ENCODE data around the gene APEX1.

The APEX1 gene

DNA sequence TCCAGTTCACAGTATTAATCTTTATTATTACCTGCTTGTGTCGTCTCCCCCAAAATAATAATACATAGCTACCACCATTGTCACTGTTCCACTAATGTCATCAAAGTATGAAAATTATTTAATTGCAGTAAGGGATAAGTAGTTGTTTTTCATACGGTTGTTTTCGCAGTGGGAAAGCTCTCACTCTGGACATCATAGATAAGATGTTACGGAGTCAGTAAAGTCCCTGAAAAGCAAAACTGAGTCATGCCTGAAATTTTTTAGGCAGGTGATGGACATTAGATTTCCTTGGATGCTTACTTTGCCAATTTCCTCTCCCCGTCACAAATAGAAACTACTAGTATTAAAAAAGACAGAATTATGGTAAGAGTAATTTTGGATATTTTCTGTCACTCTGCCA lies 27.4 kb downstream of the APEX1 start:
- TF ChIP-seq, protein P1, sequence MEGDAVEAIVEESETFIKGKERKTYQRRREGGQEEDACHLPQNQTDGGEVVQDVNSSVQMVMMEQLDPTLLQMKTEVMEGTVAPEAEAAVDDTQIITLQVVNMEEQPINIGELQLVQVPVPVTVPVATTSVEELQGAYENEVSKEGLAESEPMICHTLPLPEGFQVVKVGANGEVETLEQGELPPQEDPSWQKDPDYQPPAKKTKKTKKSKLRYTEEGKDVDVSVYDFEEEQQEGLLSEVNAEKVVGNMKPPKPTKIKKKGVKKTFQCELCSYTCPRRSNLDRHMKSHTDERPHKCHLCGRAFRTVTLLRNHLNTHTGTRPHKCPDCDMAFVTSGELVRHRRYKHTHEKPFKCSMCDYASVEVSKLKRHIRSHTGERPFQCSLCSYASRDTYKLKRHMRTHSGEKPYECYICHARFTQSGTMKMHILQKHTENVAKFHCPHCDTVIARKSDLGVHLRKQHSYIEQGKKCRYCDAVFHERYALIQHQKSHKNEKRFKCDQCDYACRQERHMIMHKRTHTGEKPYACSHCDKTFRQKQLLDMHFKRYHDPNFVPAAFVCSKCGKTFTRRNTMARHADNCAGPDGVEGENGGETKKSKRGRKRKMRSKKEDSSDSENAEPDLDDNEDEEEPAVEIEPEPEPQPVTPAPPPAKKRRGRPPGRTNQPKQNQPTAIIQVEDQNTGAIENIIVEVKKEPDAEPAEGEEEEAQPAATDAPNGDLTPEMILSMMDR (conservative IDR thresholded peaks at IDR 0.05; ENCODE audit: low read depth), result no peak
- H3K27ac ChIP-seq, result no peak overlapping the region
- ChIA-PET POLR2A (ENCODE audit: low non-redundant PET) (no interaction called here), CTCF (interaction anchor here (0.6 kb wide), 2 partner anchors 19 to 658 kb away, joined by 3 to 4 read pairs; no protein-coding TSS in a partner anchor)
- no peak for DNase-seq (ENCODE audit: low spot score)

DNA sequence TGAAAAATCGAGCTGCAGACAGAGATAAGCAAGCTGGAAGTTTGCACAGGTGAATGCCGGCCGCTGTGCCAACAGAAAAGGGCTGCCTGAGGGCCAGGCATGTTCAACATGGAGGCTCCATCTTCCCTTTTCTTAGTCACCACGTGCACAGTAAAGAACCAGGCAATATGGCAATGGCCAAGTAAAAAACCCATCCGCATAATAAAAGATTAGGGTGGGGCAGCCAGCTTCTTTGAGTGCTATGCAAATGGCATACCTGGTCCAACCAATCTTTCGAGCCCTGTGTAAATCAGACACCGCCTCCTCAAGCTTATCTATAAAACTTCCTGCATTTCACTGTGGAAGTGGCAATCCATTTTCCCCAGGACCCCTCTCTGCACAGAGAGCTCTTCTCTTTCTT lies 30.9 kb downstream of the APEX1 start:
- no peak overlapping the region for H3K27ac ChIP-seq
- CTCF ChIA-PET, result interaction anchor here (0.6 kb wide), 1 partner anchor 165 kb away, joined by 4 read pairs; no protein-coding TSS in a partner anchor
- DNase-seq (ENCODE audit: low spot score), result no peak
- POLR2A ChIA-PET (ENCODE audit: low non-redundant PET), result no interaction called here
- TF ChIP-seq, protein P1 (conservative IDR thresholded peaks at IDR 0.05; ENCODE audit: low read depth), result no peak

DNA sequence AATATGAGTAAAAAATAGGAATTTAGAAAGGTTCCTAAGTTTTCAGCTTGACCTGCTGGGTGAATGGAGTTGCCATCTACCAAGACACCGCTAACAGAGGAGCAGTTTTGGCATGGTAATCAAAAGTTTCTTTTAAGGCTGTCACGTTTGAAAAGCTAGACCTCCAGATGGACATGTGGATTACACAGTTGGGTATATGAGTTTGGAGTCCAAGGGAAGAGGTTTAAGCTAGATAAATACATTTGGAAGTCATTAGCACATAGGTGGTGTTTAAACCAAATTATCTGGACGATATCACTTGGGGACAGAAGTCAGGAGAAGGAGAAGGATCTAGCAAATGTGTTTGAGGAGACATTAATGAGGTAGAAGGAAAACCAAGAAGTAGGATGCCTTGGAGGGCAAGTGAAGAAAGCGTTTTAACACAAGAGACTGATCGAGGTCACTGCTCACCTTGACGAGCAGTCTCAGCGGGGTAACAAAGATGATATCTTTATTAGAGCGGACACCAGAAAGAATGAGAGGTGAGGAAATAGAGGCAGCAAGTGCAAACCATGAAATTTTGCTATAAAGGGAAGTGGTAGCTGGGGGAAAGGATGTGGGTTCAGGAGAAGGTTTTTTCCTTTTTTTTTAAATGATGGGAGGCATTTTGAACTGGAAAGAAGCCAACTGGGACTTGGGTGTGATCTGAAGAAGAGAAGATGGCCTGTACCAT lies 31.8 kb downstream of the APEX1 start:
- POLR2A ChIA-PET (ENCODE audit: low non-redundant PET), result no interaction called here
- TF ChIP-seq, protein P1 (conservative IDR thresholded peaks at IDR 0.05; ENCODE audit: low read depth), result no peak
- DNase-seq (ENCODE audit: low spot score), result no peak
- no peak overlapping the region for H3K27ac ChIP-seq
- CTCF ChIA-PET, result no interaction called here

DNA sequence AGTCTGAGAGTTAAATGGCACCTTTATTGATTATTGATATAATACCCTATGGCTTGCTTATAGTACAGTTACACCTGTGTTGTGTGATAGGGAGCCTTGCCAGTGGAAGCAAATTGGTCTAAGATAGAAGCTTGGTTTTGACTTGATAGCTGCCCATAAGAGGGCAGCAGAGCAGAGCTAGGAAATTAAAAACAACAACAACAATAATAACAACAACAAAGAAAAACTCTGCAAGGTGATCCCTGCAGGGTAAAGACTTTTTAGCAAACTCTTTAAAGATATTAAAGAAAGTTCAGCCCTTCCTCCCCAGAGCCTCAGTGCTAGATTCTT lies 32.3 kb downstream of the APEX1 start:
- DNase-seq (ENCODE audit: low spot score), result no peak
- TF ChIP-seq, protein P1 (conservative IDR thresholded peaks at IDR 0.05; ENCODE audit: low read depth), result no peak
- ChIA-PET CTCF (interaction anchor here (0.6 kb wide), 1 partner anchor 375 kb away, joined by 5 read pairs; no protein-coding TSS in a partner anchor), POLR2A (ENCODE audit: low non-redundant PET) (no interaction called here)
- no peak overlapping the region for H3K27ac ChIP-seq

DNA sequence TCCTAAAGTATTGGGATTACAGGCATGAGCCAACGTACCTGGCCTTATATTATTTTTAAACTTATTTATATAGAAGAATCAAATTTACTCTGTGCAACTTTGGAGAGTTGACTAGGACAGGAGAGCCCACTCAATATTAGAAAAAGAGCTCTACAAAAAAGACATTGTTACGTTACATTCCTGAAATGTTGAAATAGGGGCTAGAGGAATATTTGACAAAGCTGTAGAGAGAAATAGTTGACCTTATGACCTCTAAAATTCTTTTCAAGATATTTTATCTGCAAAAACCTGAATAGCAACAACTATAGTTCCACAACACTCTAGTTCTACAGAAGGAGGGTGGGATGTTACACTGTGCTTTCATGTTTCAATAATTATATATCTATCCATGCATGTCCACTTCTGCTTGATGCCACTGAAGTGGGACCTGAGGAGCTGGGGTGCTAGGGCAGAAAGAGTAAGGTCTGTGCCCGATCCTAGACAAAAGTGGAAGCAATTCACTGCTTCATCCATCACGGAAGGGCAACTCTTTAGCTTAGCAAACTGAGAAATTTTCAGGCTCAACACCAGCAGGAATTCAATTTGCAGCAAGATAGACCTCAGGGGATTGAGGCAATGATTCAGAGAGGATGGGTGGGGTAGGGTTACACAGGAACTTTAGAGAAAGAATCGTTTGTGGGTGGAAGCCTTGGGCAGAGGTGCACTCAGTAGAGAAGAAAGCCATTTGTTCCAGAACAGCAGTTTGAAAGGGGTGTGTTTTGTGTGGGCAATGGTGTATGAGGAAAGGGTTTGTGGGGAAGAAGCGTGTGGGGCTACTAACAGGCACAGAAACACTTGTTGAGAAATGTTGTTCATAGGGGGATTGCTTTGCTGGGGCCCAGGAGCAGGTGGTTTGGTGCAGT lies 34.3 kb downstream of the APEX1 start:
- H3K27ac ChIP-seq, result no peak overlapping the region
- CTCF ChIA-PET, result no interaction called here
- DNase-seq (ENCODE audit: low spot score), result peak; percentile 37
- TF ChIP-seq, protein P1 (conservative IDR thresholded peaks at IDR 0.05; ENCODE audit: low read depth), result no peak
- POLR2A ChIA-PET (ENCODE audit: low non-redundant PET), result no interaction called here

DNA sequence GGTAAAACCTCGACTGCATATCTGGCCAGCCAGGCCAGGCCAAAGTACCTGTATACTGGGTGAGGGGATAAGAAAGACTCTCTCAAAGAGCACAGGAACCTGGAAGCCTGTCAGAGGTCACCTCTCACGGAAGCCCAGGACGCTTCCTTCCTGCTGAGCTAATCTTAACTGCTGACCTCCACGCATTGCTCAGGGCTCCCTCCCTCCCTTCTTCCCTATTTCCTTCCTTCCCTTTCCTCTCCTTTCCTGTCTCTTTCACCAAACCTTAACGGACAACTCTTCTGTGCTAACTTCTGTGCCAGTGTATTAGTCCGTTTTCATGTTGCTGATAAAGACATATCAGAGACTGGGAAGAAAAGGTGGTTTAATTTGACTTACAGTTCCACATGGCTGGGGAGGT lies 35.5 kb downstream of the APEX1 start:
- no peak overlapping the region for H3K27ac ChIP-seq
- no peak for DNase-seq (ENCODE audit: low spot score)
- ChIA-PET CTCF (interaction anchor here (0.6 kb wide), 1 partner anchor 119 kb away, joined by 4 read pairs; no protein-coding TSS in a partner anchor), POLR2A (ENCODE audit: low non-redundant PET) (no interaction called here)
- TF ChIP-seq, protein P1 (conservative IDR thresholded peaks at IDR 0.05; ENCODE audit: low read depth), result no peak
